ENCODE data around the gene SCN9A. TPM values are rescaled to one million over a fixed set of nuclear protein-coding genes. Genes with fewer than 3 reads are reported as not detected.

SCN9A gene
- total and polyA plus RNA-seq, 2 of the 8 experiments (the other 6 are each of a cell fraction or from before 2014, with no cell fraction given): 1.6 to 6.2 TPM

DNA sequence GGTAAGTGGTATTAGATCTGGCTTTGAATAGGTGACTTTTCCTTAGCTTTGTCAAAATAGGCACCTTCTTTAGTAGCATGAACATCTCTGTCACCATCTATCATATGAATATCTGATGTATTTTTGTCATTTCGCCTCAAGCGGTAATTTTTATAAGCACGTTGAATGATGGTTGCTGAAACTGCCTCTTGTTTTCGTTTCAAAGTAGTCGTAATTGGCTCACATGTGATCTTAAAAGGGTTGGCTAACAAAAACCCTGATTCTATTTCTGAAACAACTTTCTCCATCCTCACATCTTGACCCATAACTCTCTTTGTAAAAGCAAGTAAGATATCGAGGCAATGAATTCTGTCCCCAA lies 29.8 kb upstream of the SCN9A start:
- Histone ChIP-seq H2AFZ (ENCODE audit: low read length) (no peak overlapping the region), H3K79me1 (ENCODE audit: low read depth, low read length) (no peaks in the 10 kb centered on the region), H2AK5ac (ENCODE audit: low read depth, low read length) (no peak overlapping the region), H4K20me1 (replicated peaks in 1 of 2; ENCODE audit: control insufficient read depth in 1 of 2, insufficient read depth in 2 of 2, low read length in 2 of 2) (no peaks in the 10 kb centered on the region), H2BK20ac (ENCODE audit: low read length) (no peak overlapping the region), H2BK15ac (ENCODE audit: low read length) (no peak overlapping the region), H4K8ac (ENCODE audit: extremely low read depth, insufficient read depth, low read length) (no peak overlapping the region), H2BK12ac (ENCODE audit: low read depth, low read length) (no peak overlapping the region), H3K4me2 (ENCODE audit: insufficient read depth in 1 of 2, low read depth in 2 of 2, low read length in 2 of 2) (no peak overlapping the region), H3K14ac (ENCODE audit: insufficient read length) (no peak overlapping the region), H3K9ac (replicated peaks in 1 of 4; ENCODE audit: extremely low read depth in 1 of 4, low read depth in 3 of 4, low read length in 3 of 4) (no peak overlapping the region), H3K18ac (ENCODE audit: extremely low read depth, low read length) (no peak overlapping the region), H3K23me2 (ENCODE audit: low read depth, low read length) (no peaks in the 10 kb centered on the region), H3K36me3 (ENCODE audit: control insufficient read depth in 2 of 4, insufficient read depth in 4 of 4, low read length in 3 of 4) (no peaks in the 10 kb centered on the region), H3K4me1 (replicated peaks in 1 of 4; ENCODE audit: control insufficient read depth in 3 of 4, insufficient read depth in 4 of 4, low read length in 3 of 4) (no peaks in the 10 kb centered on the region), H2BK120ac (replicated peaks; ENCODE audit: low read depth, low read length) (no peak overlapping the region), H3K9me3 (ENCODE audit: insufficient read depth in 2 of 2, low read depth in 1 of 2, low read length in 1 of 2) (no peaks in the 10 kb centered on the region), H2BK5ac (ENCODE audit: low read depth, low read length) (no peak overlapping the region), H3K4me3 (ENCODE audit: extremely low read depth in 1 of 4, insufficient read depth in 2 of 4, low read depth in 3 of 4, low read length in 4 of 4) (no peak overlapping the region), H3K4ac (replicated peaks; ENCODE audit: insufficient read length, low read depth, low read length) (no peak overlapping the region), H4K5ac (ENCODE audit: insufficient read length, low read depth, low read length) (no peak overlapping the region), H3K56ac (replicated peaks; ENCODE audit: insufficient read length, low read depth, low read length) (no peak overlapping the region), H3K27ac (ENCODE audit: low read depth, low read length) (no peak overlapping the region), H3K23ac (ENCODE audit: insufficient read length) (no peak overlapping the region), H4K91ac (replicated peaks; ENCODE audit: insufficient read length, low read length) (no peak overlapping the region), H3K27me3 (replicated peaks in 1 of 4; ENCODE audit: control insufficient read depth in 3 of 4, extremely low read depth in 1 of 4, insufficient read depth in 3 of 4, low read length in 3 of 4) (no peaks in the 10 kb centered on the region), H3K79me2 (ENCODE audit: control insufficient read depth in 1 of 2, insufficient read depth in 2 of 2, low read length in 2 of 2) (no peaks in the 10 kb centered on the region)
- no peak for FAIRE-seq
- no peak for DNase-seq (ENCODE audit: low read depth in 1 of 2, low spot score in 2 of 2)
- TF ChIP-seq CTBP2 (IDR thresholded peaks at IDR 0.05; ENCODE audit: borderline replicate concordance, insufficient read depth, insufficient read length, low read length): no peak
- TF ChIP-seq NRF1 (IDR thresholded peaks at IDR 0.05; ENCODE audit: low read depth, low read length): no peak
- TF ChIP-seq CEBPB (IDR thresholded peaks at IDR 0.05; ENCODE audit: low read depth, low read length): no peak
- no peak for TF ChIP-seq MAFK (IDR thresholded peaks at IDR 0.05; ENCODE audit: low read depth, low read length)
- no peak for TF ChIP-seq HDAC2 (IDR thresholded peaks at IDR 0.05; ENCODE audit: borderline replicate concordance in 1 of 2, low read depth in 2 of 2, low read length in 2 of 2)
- TF ChIP-seq CTCF (IDR thresholded peaks at IDR 0.05; ENCODE audit: control extremely low read depth in 1 of 3, insufficient read depth in 1 of 3, low read depth in 1 of 3, low read length in 3 of 3): no peak
- TF ChIP-seq RNF2 (IDR thresholded peaks at IDR 0.05; ENCODE audit: borderline replicate concordance, low read depth, low read length, missing control alignments, poor library complexity, severe bottlenecking): no peak
- TF ChIP-seq KDM5A (IDR thresholded peaks at IDR 0.05; ENCODE audit: low read length): no peak
- ChIA-PET CTCF (ENCODE audit: partially characterized antibody) (interaction anchor here (1.2 to 1.3 kb wide), 2 partner anchors 10 to 14 kb away, joined by 3 read pairs; no protein-coding TSS in a partner anchor), POLR2A (ENCODE audit: partially characterized antibody) (no interaction called here)
- WGBS, 2 experiments (ENCODE audit: extremely low coverage in 1 of 2, insufficient coverage in 1 of 2, insufficient read length in 1 of 2, insufficient replicate concordance in 2 of 2, low coverage in 1 of 2, low lambda C conversion rate in 2 of 2, missing lambda C conversion rate in 1 of 2): 88% methylated on average over 6 of the region's 6 CpGs; no CpG with 5 or more reads in 1 of the 2 experiments

Measured in H1 (cell line).